B cell (primary cell): Measurements from ENCODE around the gene IGFL2.

Source experiments
- CTCF ChIP-seq: fragments of 200-600 bp; IDR thresholded peaks from one replicate; pipeline ENCODE4 v1.8.0; 2022; ENCODE audit warnings: antibody characterized with exemption, mild to moderate bottlenecking
- EZH2 ChIP-seq: IDR thresholded peaks from 2 replicates; pipeline ENCODE4 v1.6.1; 2012; ENCODE audit warnings: borderline replicate concordance, low read depth, mild to moderate bottlenecking, moderate library complexity, low read length; ENCODE audit not compliant: insufficient read depth, poor library complexity, severe bottlenecking

- TF ChIP-seq CTCF, result no peak
- TF ChIP-seq EZH2, result no peak
Observed at GRCh38 chr19:46204008-46204407, 56.0 kb downstream of the IGFL2 start.
